Activated CD4-positive, alpha-beta memory T cell treated with anti-CD3 and anti-CD28 coated beads for 36 hours (primary cell): ENCODE data around the gene ARF1. TPM values are rescaled to one million over a fixed set of nuclear protein-coding genes. Genes with fewer than 3 reads are reported as not detected.
A peak's percentile ranks its signal among the peaks of the same experiment; 100 is the strongest.

Source experiments
- CTCF ChIA-PET: fragments of 350-600 bp; sonication (Branson Sonifier 250); formaldehyde crosslinking; loops from one replicate; lab custom pipeline; 2021; ENCODE audit warnings: antibody characterized with exemption, inconsistent platforms; lab: Charles Lee
- POLR2A ChIA-PET: fragments of 350-600 bp; sonication (Branson Sonifier 250); formaldehyde crosslinking; loops from one replicate; lab custom pipeline; 2021; ENCODE audit warnings: antibody characterized with exemption; lab: Charles Lee
- DNase-seq: peaks from one replicate; pipeline ENCODE4 v3.0.0-alpha.2; 2020
- H3K27ac Mint-ChIP-seq: one replicate; pipeline ENCODE4 v1.8.0; 2021; ENCODE audit warnings: mixed read lengths
- H3K27me3 Mint-ChIP-seq: one replicate; pipeline ENCODE4 v1.8.0; 2021; ENCODE audit warnings: mixed read lengths
- H3K36me3 Mint-ChIP-seq: one replicate; pipeline ENCODE4 v1.8.0; 2021; ENCODE audit warnings: mixed read lengths
- H3K4me1 Mint-ChIP-seq: one replicate; pipeline ENCODE4 v1.8.0; 2021; ENCODE audit warnings: low read depth, mixed read lengths
- H3K4me3 Mint-ChIP-seq: one replicate; pipeline ENCODE4 v1.8.0; 2021; ENCODE audit warnings: mild to moderate bottlenecking, mixed read lengths
- H3K9me3 Mint-ChIP-seq: one replicate; pipeline ENCODE4 v1.8.0; 2021; ENCODE audit warnings: mixed read lengths
- intact Hi-C: fragments of 100-400 bp; cut with micrococcal nuclease; formaldehyde crosslinking; loops from one replicate; pipeline ENCODE4 v1.15.1; 2023
- total RNA-seq, 2 experiments: library from RNA; stranded (reverse); gene quantifications; one replicate each; pipeline ENCODE4 v1.2.3, GENCODE V29; 2021

ARF1 gene
- total RNA-seq, result 100 to 1,000 TPM; 346 to 355 TPM

- intact Hi-C loops, result loop anchor here (1.0 to 10.0 kb wide), 9 partner anchors 21 to 1348 kb away; partner anchors contain the start of genes C1orf35, GUK1, ITPKB and MRPL55
- Mint-ChIP-seq H3K9me3 (no peaks in the 10 kb centered on the region), H3K36me3 (peaks cover 24% of the 10 kb centered on the region), H3K27ac (peak within 1 kb of the TSS; percentile 96), H3K4me3 (peak within 1 kb of the TSS; percentile 91), H3K4me1 (peaks cover 38% of the 10 kb centered on the region), H3K27me3 (no peaks in the 10 kb centered on the region)
- ChIA-PET CTCF (interaction anchor here (0.6 to 1.4 kb wide), 3 partner anchors 8 to 419 kb away, joined by 3 to 4 read pairs (median 3); no protein-coding TSS in a partner anchor), POLR2A (interaction anchor here (0.8 to 1.6 kb wide), 7 partner anchors 8 to 382 kb away, joined by 3 to 6 read pairs (median 3); partner anchors contain the start of genes IBA57 and MRPL55)
- peak; percentile 93 for DNase-seq
Measured at GRCh38 chr1:228082214-228082917, at the start of gene ARF1. TSS of gene ARF1 (plus strand) at chr1:228082708. CDS start at chr1:228097115, 14,407 bp downstream.

GRCh38 chr1:228033376-228033775 is 49.1 kb upstream of the ARF1 start:
- Mint-ChIP-seq H3K36me3 (no peaks in the 10 kb centered on the region), H3K27ac (no peak overlapping the region), H3K9me3 (peaks cover 2% of the 10 kb centered on the region), H3K4me1 (peaks cover 2% of the 10 kb centered on the region), H3K27me3 (peaks cover 26% of the 10 kb centered on the region), H3K4me3 (no peak overlapping the region)
- POLR2A ChIA-PET, result no interaction called here
- CTCF ChIA-PET, result no interaction called here
- no peak for DNase-seq
- intact Hi-C loops, result no loop called here

- CTCF ChIA-PET, result no interaction called here
- Mint-ChIP-seq H3K9me3 (peaks cover 2% of the 10 kb centered on the region), H3K4me3 (no peak overlapping the region), H3K27me3 (peaks cover 34% of the 10 kb centered on the region), H3K27ac (no peak overlapping the region), H3K4me1 (peaks cover 2% of the 10 kb centered on the region), H3K36me3 (no peaks in the 10 kb centered on the region)
- DNase-seq, result no peak
- POLR2A ChIA-PET, result no interaction called here
- intact Hi-C loops, result no loop called here
Measured at GRCh38 chr1:228034954-228035837, 47.3 kb upstream of the ARF1 start.

GRCh38 chr1:228035844-228036243 is 46.7 kb upstream of the ARF1 start:
- Mint-ChIP-seq H3K27me3 (peaks cover 35% of the 10 kb centered on the region), H3K36me3 (no peaks in the 10 kb centered on the region), H3K4me3 (no peak overlapping the region), H3K9me3 (peaks cover 2% of the 10 kb centered on the region), H3K4me1 (peaks cover 2% of the 10 kb centered on the region), H3K27ac (no peak overlapping the region)
- ChIA-PET CTCF (no interaction called here), POLR2A (no interaction called here)
- intact Hi-C loops, result no loop called here
- DNase-seq, result no peak

- POLR2A ChIA-PET, result no interaction called here
- Mint-ChIP-seq H3K27me3 (peaks cover 26% of the 10 kb centered on the region), H3K36me3 (no peaks in the 10 kb centered on the region), H3K4me1 (peaks cover 2% of the 10 kb centered on the region), H3K4me3 (no peak overlapping the region), H3K9me3 (peaks cover 2% of the 10 kb centered on the region), H3K27ac (no peak overlapping the region)
- no peak for DNase-seq
- CTCF ChIA-PET, result no interaction called here
- intact Hi-C loops, result no loop called here
Measured at GRCh38 chr1:228036701-228037231, 45.7 kb upstream of the ARF1 start.

GRCh38 chr1:228037401-228038386 is 44.8 kb upstream of the ARF1 start:
- no peak overlapping the region for H3K4me3 Mint-ChIP-seq
- H3K36me3 Mint-ChIP-seq, result no peaks in the 10 kb centered on the region
- intact Hi-C loops, result no loop called here
- DNase-seq, result peak; percentile 70
- H3K27me3 Mint-ChIP-seq, result peaks cover 25% of the 10 kb centered on the region
- peaks cover 2% of the 10 kb centered on the region for H3K9me3 Mint-ChIP-seq
- POLR2A ChIA-PET, result no interaction called here
- H3K27ac Mint-ChIP-seq, result no peak overlapping the region
- peaks cover 2% of the 10 kb centered on the region for H3K4me1 Mint-ChIP-seq
- CTCF ChIA-PET, result no interaction called here

GRCh38 chr1:228038387-228039005 is 44.0 kb upstream of the ARF1 start:
- ChIA-PET CTCF (no interaction called here), POLR2A (no interaction called here)
- H3K27me3 Mint-ChIP-seq, result peaks cover 22% of the 10 kb centered on the region
- no peak overlapping the region for H3K27ac Mint-ChIP-seq
- DNase-seq, result no peak
- H3K9me3 Mint-ChIP-seq, result peaks cover under 1% of the 10 kb centered on the region
- intact Hi-C loops, result no loop called here
- H3K4me3 Mint-ChIP-seq, result no peak overlapping the region
- H3K36me3 Mint-ChIP-seq, result no peaks in the 10 kb centered on the region
- H3K4me1 Mint-ChIP-seq, result peaks cover 2% of the 10 kb centered on the region

- Mint-ChIP-seq H3K4me1 (peaks cover 2% of the 10 kb centered on the region), H3K27ac (no peak overlapping the region), H3K4me3 (no peak overlapping the region), H3K27me3 (peaks cover 20% of the 10 kb centered on the region), H3K36me3 (no peaks in the 10 kb centered on the region), H3K9me3 (no peaks in the 10 kb centered on the region)
- POLR2A ChIA-PET, result no interaction called here
- CTCF ChIA-PET, result no interaction called here
- no peak for DNase-seq
- intact Hi-C loops, result no loop called here
Measured at GRCh38 chr1:228039006-228039903, 43.3 kb upstream of the ARF1 start.

- POLR2A ChIA-PET, result no interaction called here
- DNase-seq, result no peak
- Mint-ChIP-seq H3K27ac (no peak overlapping the region), H3K4me1 (peaks cover 2% of the 10 kb centered on the region), H3K9me3 (no peaks in the 10 kb centered on the region), H3K27me3 (peaks cover 18% of the 10 kb centered on the region), H3K4me3 (no peak overlapping the region), H3K36me3 (no peaks in the 10 kb centered on the region)
- intact Hi-C loops, result no loop called here
- CTCF ChIA-PET, result no interaction called here
Measured at GRCh38 chr1:228039986-228040385, 42.5 kb upstream of the ARF1 start.

GRCh38 chr1:228041316-228041715 is 41.2 kb upstream of the ARF1 start:
- H3K4me3 Mint-ChIP-seq, result no peak overlapping the region
- H3K27ac Mint-ChIP-seq, result no peak overlapping the region
- ChIA-PET CTCF (no interaction called here), POLR2A (no interaction called here)
- intact Hi-C loops, result no loop called here
- no peak for DNase-seq
- peaks cover 2% of the 10 kb centered on the region for H3K4me1 Mint-ChIP-seq
- peaks cover 18% of the 10 kb centered on the region for H3K27me3 Mint-ChIP-seq
- H3K36me3 Mint-ChIP-seq, result no peaks in the 10 kb centered on the region
- no peaks in the 10 kb centered on the region for H3K9me3 Mint-ChIP-seq
